ENCODE measurements around the gene FJX1. TPM values are rescaled to one million over a fixed set of nuclear protein-coding genes. Genes with fewer than 3 reads are reported as not detected.

FJX1 gene
- total RNA-seq, 2 experiments from 2014 or later: 0.63 TPM; not detected in 1

GRCh38 chr11:35629914-35630313 lies 11.7 kb downstream of the FJX1 start:
- no peaks in the 10 kb centered on the region for H3K4me1 ChIP-seq (ENCODE audit: insufficient read depth, low read length, poor library complexity, severe bottlenecking)
- no peaks in the 10 kb centered on the region; the same call in 1 of the 2 replicates for H4K20me1 ChIP-seq (ENCODE audit: insufficient read depth, low read length)
- no TSS peak for BruUV-seq (replicated peaks)
- ChIA-PET CTCF (ENCODE audit: unreplicated experiment) (no interaction called here), POLR2A (no interaction called here)
- H2AFZ ChIP-seq (ENCODE audit: low read length): no peak overlapping the region
- no peak overlapping the region for H3K4me3 ChIP-seq (ENCODE audit: low read depth, low read length, poor library complexity, severe bottlenecking)
- H3K9me2 ChIP-seq (ENCODE audit: insufficient read depth, low read length): no peaks in the 10 kb centered on the region
- no peak overlapping the region for H3K27ac ChIP-seq (ENCODE audit: low read depth, low read length, poor library complexity, severe bottlenecking)
- H3K9me3 ChIP-seq (ENCODE audit: low read length): no peaks in the 10 kb centered on the region
- H3K4me2 ChIP-seq (ENCODE audit: low read length): no peak overlapping the region
- TF ChIP-seq EZH2phosphoT487 (IDR thresholded peaks at IDR 0.05; ENCODE audit: borderline replicate concordance, low read depth, low read length): no peak
- H3K36me3 ChIP-seq (ENCODE audit: insufficient read depth, low read length): no peaks in the 10 kb centered on the region
- H3K79me2 ChIP-seq (ENCODE audit: insufficient read depth, low read depth, low read length): no peaks in the 10 kb centered on the region
- intact Hi-C loops (cut with micrococcal nuclease; ENCODE audit: unreplicated experiment): no loop called here
- DNase-seq (ENCODE audit: low spot score): no peak

- H3K4me3 ChIP-seq (ENCODE audit: low read depth, low read length, poor library complexity, severe bottlenecking): no peak overlapping the region
- POLR2A ChIA-PET: no interaction called here
- no peak overlapping the region for H2AFZ ChIP-seq (ENCODE audit: low read length)
- DNase-seq (ENCODE audit: low spot score): no peak
- no peaks in the 10 kb centered on the region for H3K9me2 ChIP-seq (ENCODE audit: insufficient read depth, low read length)
- H3K36me3 ChIP-seq (ENCODE audit: insufficient read depth, low read length): no peaks in the 10 kb centered on the region
- H3K9me3 ChIP-seq (ENCODE audit: low read length): no peaks in the 10 kb centered on the region
- H3K79me2 ChIP-seq (ENCODE audit: insufficient read depth, low read depth, low read length): no peaks in the 10 kb centered on the region
- no peak overlapping the region for H3K4me2 ChIP-seq (ENCODE audit: low read length)
- CTCF ChIA-PET (ENCODE audit: unreplicated experiment): no interaction called here
- no TSS peak for BruUV-seq (replicated peaks)
- intact Hi-C loops (cut with micrococcal nuclease; ENCODE audit: unreplicated experiment): no loop called here
- no peaks in the 10 kb centered on the region for H3K4me1 ChIP-seq (ENCODE audit: insufficient read depth, low read length, poor library complexity, severe bottlenecking)
- no peaks in the 10 kb centered on the region for H4K20me1 ChIP-seq (ENCODE audit: insufficient read depth, low read length)
- H3K27ac ChIP-seq (ENCODE audit: low read depth, low read length, poor library complexity, severe bottlenecking): no peak overlapping the region
- TF ChIP-seq EZH2phosphoT487 (IDR thresholded peaks at IDR 0.05; ENCODE audit: borderline replicate concordance, low read depth, low read length): no peak
- TF ChIP-seq CTCF (conservative IDR thresholded peaks at IDR 0.05; ENCODE audit: low read length): no peak
These were observed 13.6 kb downstream of the FJX1 start for GRCh38 chr11:35631891-35632290.

GRCh38 chr11:35632301-35632700 lies 14.0 kb downstream of the FJX1 start:
- no peak overlapping the region for H3K4me2 ChIP-seq (ENCODE audit: low read length)
- BruUV-seq (replicated peaks): no TSS peak
- CTCF ChIA-PET (ENCODE audit: unreplicated experiment): no interaction called here

More at GRCh38 chr11:35632301-35632700, 14.0 kb downstream of the FJX1 start:
- H3K9me3 ChIP-seq (ENCODE audit: low read length): no peaks in the 10 kb centered on the region
- H3K4me3 ChIP-seq (ENCODE audit: low read depth, low read length, poor library complexity, severe bottlenecking): no peak overlapping the region
- no peak overlapping the region for H3K27ac ChIP-seq (ENCODE audit: low read depth, low read length, poor library complexity, severe bottlenecking)
- DNase-seq (ENCODE audit: low spot score): no peak
- POLR2A ChIA-PET: interaction anchor here (0.5 kb wide), 1 partner anchor 492 kb away, joined by 4 read pairs; no protein-coding TSS in a partner anchor
- TF ChIP-seq CTCF (conservative IDR thresholded peaks at IDR 0.05; ENCODE audit: low read length) (no peak), EZH2phosphoT487 (IDR thresholded peaks at IDR 0.05; ENCODE audit: borderline replicate concordance, low read depth, low read length) (no peak)
- intact Hi-C loops (cut with micrococcal nuclease; ENCODE audit: unreplicated experiment): no loop called here
- no peaks in the 10 kb centered on the region for H3K4me1 ChIP-seq (ENCODE audit: insufficient read depth, low read length, poor library complexity, severe bottlenecking)
- H4K20me1 ChIP-seq (ENCODE audit: insufficient read depth, low read length): no peaks in the 10 kb centered on the region
- no peaks in the 10 kb centered on the region for H3K79me2 ChIP-seq (ENCODE audit: insufficient read depth, low read depth, low read length)
- H3K9me2 ChIP-seq (ENCODE audit: insufficient read depth, low read length): no peaks in the 10 kb centered on the region
- no peaks in the 10 kb centered on the region for H3K36me3 ChIP-seq (ENCODE audit: insufficient read depth, low read length)
- no peak overlapping the region for H2AFZ ChIP-seq (ENCODE audit: low read length)

All from OCI-LY7 (cell line).